ENCODE results near the gene LDLR.

LDLR gene

GRCh38 chr19:11089254-11090013, at the start of gene LDLR:
Gene LDLR, plus strand, starts transcription at chr19:11089463. Its CDS starts 86 bp downstream, at chr19:11089549.
- peak; percentile 88 for DNase-seq (ENCODE audit: low spot score)

GRCh38 chr19:11041194-11041593, 48.1 kb upstream of the LDLR start:
- no peak for DNase-seq (ENCODE audit: low spot score)

- no peak for DNase-seq (ENCODE audit: low spot score)
Measured at GRCh38 chr19:11041966-11042627, 47.2 kb upstream of the LDLR start.

GRCh38 chr19:11044431-11044830, 44.8 kb upstream of the LDLR start:
- no peak for DNase-seq (ENCODE audit: low spot score)

- no peak for DNase-seq (ENCODE audit: low spot score)
Measured at GRCh38 chr19:11045536-11045935, 43.7 kb upstream of the LDLR start.

GRCh38 chr19:11046605-11047354, 42.5 kb upstream of the LDLR start:
- DNase-seq (ENCODE audit: low spot score): no peak

GRCh38 chr19:11047866-11048265, 41.4 kb upstream of the LDLR start:
- DNase-seq (ENCODE audit: low spot score): no peak

- no peak for DNase-seq (ENCODE audit: low spot score)
Measured at GRCh38 chr19:11050323-11051114, 38.7 kb upstream of the LDLR start.

- DNase-seq (ENCODE audit: low spot score): no peak
Measured at GRCh38 chr19:11053817-11054195, 35.5 kb upstream of the LDLR start.

- DNase-seq (ENCODE audit: low spot score): no peak
Measured at GRCh38 chr19:11054200-11054599, 35.1 kb upstream of the LDLR start.

- DNase-seq (ENCODE audit: low spot score): no peak
Measured at GRCh38 chr19:11054628-11055027, 34.6 kb upstream of the LDLR start.

GRCh38 chr19:11058246-11059030, 30.8 kb upstream of the LDLR start:
- no peak for DNase-seq (ENCODE audit: low spot score)

GRCh38 chr19:11059511-11060358, 29.5 kb upstream of the LDLR start:
- DNase-seq (ENCODE audit: low spot score): no peak

- DNase-seq (ENCODE audit: low spot score): no peak
Measured at GRCh38 chr19:11061952-11062351, 27.3 kb upstream of the LDLR start.

GRCh38 chr19:11063434-11063833, 25.8 kb upstream of the LDLR start:
- no peak for DNase-seq (ENCODE audit: low spot score)

GRCh38 chr19:11064831-11065303, 24.4 kb upstream of the LDLR start:
- DNase-seq (ENCODE audit: low spot score): no peak

GRCh38 chr19:11066326-11066725, 22.9 kb upstream of the LDLR start:
- no peak for DNase-seq (ENCODE audit: low spot score)

- no peak for DNase-seq (ENCODE audit: low spot score)
Measured at GRCh38 chr19:11067356-11068113, 21.7 kb upstream of the LDLR start.

- no peak for DNase-seq (ENCODE audit: low spot score)
Measured at GRCh38 chr19:11069561-11069960, 19.7 kb upstream of the LDLR start.

All from left forelimb (tissue), 1 donor.